ENCODE results near the gene STYK1. TPM values are rescaled to one million over a fixed set of nuclear protein-coding genes. Genes with fewer than 3 reads are reported as not detected.

Gene STYK1, protein sequence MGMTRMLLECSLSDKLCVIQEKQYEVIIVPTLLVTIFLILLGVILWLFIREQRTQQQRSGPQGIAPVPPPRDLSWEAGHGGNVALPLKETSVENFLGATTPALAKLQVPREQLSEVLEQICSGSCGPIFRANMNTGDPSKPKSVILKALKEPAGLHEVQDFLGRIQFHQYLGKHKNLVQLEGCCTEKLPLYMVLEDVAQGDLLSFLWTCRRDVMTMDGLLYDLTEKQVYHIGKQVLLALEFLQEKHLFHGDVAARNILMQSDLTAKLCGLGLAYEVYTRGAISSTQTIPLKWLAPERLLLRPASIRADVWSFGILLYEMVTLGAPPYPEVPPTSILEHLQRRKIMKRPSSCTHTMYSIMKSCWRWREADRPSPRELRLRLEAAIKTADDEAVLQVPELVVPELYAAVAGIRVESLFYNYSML
- polyA plus RNA-seq (2013, experiment 1 of 2) = 0.01 TPM
- 0.01 TPM for polyA plus RNA-seq (2013, experiment 2 of 2)

GRCh38 chr12:10673659-10674384, at the start of gene STYK1:
TSS of gene STYK1 (minus strand) at chr12:10674052. CDS start at chr12:10634618, 39,434 bp downstream.
- peak within 1 kb of the TSS; percentile 90 for H3K4me2 ChIP-seq (ENCODE audit: low read length, poor library complexity, severe bottlenecking)
- no peak within 1 kb of the TSS for H3K23ac ChIP-seq (ENCODE audit: low read length in 2 of 2)
- no peak within 1 kb of the TSS for H4K91ac ChIP-seq (ENCODE audit: low read length)
- no peak within 1 kb of the TSS for H3K14ac ChIP-seq (ENCODE audit: low read length in 2 of 2)
- no peak within 1 kb of the TSS for H3K27ac ChIP-seq (ENCODE audit: low read length, poor library complexity, severe bottlenecking)
- peak within 1 kb of the TSS; percentile 56 to 94 for H3K4me3 ChIP-seq (ENCODE audit: insufficient read depth in 1 of 2, low read depth in 1 of 2, low read length in 2 of 2)
- WGBS = 2% methylated on average over 27 of the region's 35 CpGs
- no peak within 1 kb of the TSS for H2AK5ac ChIP-seq (ENCODE audit: low read length, severe bottlenecking)
- peak within 1 kb of the TSS; percentile 70 for H3K9ac ChIP-seq (ENCODE audit: low read length)
- H2BK12ac ChIP-seq (ENCODE audit: low read length in 2 of 2) = no peak within 1 kb of the TSS
- peak within 1 kb of the TSS; percentile 64 for H2AFZ ChIP-seq (ENCODE audit: low read depth, low read length)
- H2BK5ac ChIP-seq (ENCODE audit: low read depth, low read length, poor library complexity, severe bottlenecking) = no peak within 1 kb of the TSS
- no peak within 1 kb of the TSS for H3K4ac ChIP-seq (ENCODE audit: low read depth in 1 of 2, low read length in 2 of 2)
- no peaks in the 10 kb centered on the region for H3K79me1 ChIP-seq (replicated peaks; ENCODE audit: low read length, poor library complexity, severe bottlenecking)
- H3K18ac ChIP-seq (ENCODE audit: low read depth in 1 of 2, low read length in 2 of 2) = no peak within 1 kb of the TSS
- no peak within 1 kb of the TSS for H2BK120ac ChIP-seq (ENCODE audit: low read depth, low read length)
- H4K8ac ChIP-seq (ENCODE audit: low read length) = no peak within 1 kb of the TSS
- no peaks in the 10 kb centered on the region for H3K36me3 ChIP-seq (ENCODE audit: control insufficient read depth in 1 of 2, insufficient read depth in 2 of 2, low read depth in 1 of 2, low read length in 2 of 2)
- no peak within 1 kb of the TSS for H2BK15ac ChIP-seq (ENCODE audit: low read depth, poor library complexity, severe bottlenecking)
- DNase-seq = peak; percentile 21
- peaks cover 2% of the 10 kb centered on the region for H3K4me1 ChIP-seq (ENCODE audit: control insufficient read depth, insufficient read depth, low read depth, low read length)
- H3K27me3 ChIP-seq (ENCODE audit: control insufficient read depth in 1 of 2, insufficient read depth in 1 of 2, low read length in 2 of 2) = peaks cover 0 to 5% of the 10 kb centered on the region in 2 experiments
- H3K9me3 ChIP-seq (ENCODE audit: control insufficient read depth, low read length) = no peaks in the 10 kb centered on the region

GRCh38 chr12:10722905-10723746, 49.3 kb upstream of the STYK1 start, which contains the start of gene YBX3:
TSS of gene YBX3 (minus strand) at chr12:10723323. CDS start at chr12:10723111, 212 bp downstream.
- H3K9ac ChIP-seq (ENCODE audit: low read length) = peak within 1 kb of the TSS; percentile 96
- H3K23ac ChIP-seq (ENCODE audit: low read length in 2 of 2) = peak within 1 kb of the TSS in 1 of 2 experiments; percentile 85
- peak within 1 kb of the TSS; percentile 74 for H2BK5ac ChIP-seq (ENCODE audit: low read depth, low read length, poor library complexity, severe bottlenecking)
- H3K9me3 ChIP-seq (ENCODE audit: control insufficient read depth, low read length) = no peaks in the 10 kb centered on the region
- H3K4me2 ChIP-seq (ENCODE audit: low read length, poor library complexity, severe bottlenecking) = peak within 1 kb of the TSS; percentile 61
- H3K4me3 ChIP-seq (ENCODE audit: insufficient read depth in 1 of 2, low read depth in 1 of 2, low read length in 2 of 2) = peak within 1 kb of the TSS; percentile 86 to 99
- no peaks in the 10 kb centered on the region for H3K27me3 ChIP-seq (ENCODE audit: control insufficient read depth in 1 of 2, insufficient read depth in 1 of 2, low read length in 2 of 2)
- no peaks in the 10 kb centered on the region for H3K36me3 ChIP-seq (ENCODE audit: control insufficient read depth in 1 of 2, insufficient read depth in 2 of 2, low read depth in 1 of 2, low read length in 2 of 2)
- H3K4ac ChIP-seq (ENCODE audit: low read depth in 1 of 2, low read length in 2 of 2) = peak within 1 kb of the TSS in 1 of 2 experiments; percentile 40
- peak within 1 kb of the TSS; percentile 21 for H2BK120ac ChIP-seq (ENCODE audit: low read depth, low read length)
- peak within 1 kb of the TSS; percentile 62 for H3K27ac ChIP-seq (ENCODE audit: low read length, poor library complexity, severe bottlenecking)
- peak within 1 kb of the TSS; percentile 15 for H2BK15ac ChIP-seq (ENCODE audit: low read depth, poor library complexity, severe bottlenecking)
- H2AK5ac ChIP-seq (ENCODE audit: low read length, severe bottlenecking) = no peak within 1 kb of the TSS
- DNase-seq = peak; percentile 86
- peak within 1 kb of the TSS; percentile 57 for H4K91ac ChIP-seq (ENCODE audit: low read length)
- H3K4me1 ChIP-seq (ENCODE audit: control insufficient read depth, insufficient read depth, low read depth, low read length) = no peaks in the 10 kb centered on the region
- H3K79me1 ChIP-seq (replicated peaks; ENCODE audit: low read length, poor library complexity, severe bottlenecking) = no peaks in the 10 kb centered on the region
- peak within 1 kb of the TSS; percentile 19 for H4K8ac ChIP-seq (ENCODE audit: low read length)
- peak within 1 kb of the TSS in 1 of 2 experiments; percentile 83 for H3K14ac ChIP-seq (ENCODE audit: low read length in 2 of 2)
- H3K18ac ChIP-seq (ENCODE audit: low read depth in 1 of 2, low read length in 2 of 2) = peak within 1 kb of the TSS; percentile 61 to 84
- H2AFZ ChIP-seq (ENCODE audit: low read depth, low read length) = no peak within 1 kb of the TSS
- peak within 1 kb of the TSS in 1 of 2 experiments; percentile 37 for H2BK12ac ChIP-seq (ENCODE audit: low read length in 2 of 2)
- under 1% methylated on average over 52 of the region's 95 CpGs for WGBS

DNA sequence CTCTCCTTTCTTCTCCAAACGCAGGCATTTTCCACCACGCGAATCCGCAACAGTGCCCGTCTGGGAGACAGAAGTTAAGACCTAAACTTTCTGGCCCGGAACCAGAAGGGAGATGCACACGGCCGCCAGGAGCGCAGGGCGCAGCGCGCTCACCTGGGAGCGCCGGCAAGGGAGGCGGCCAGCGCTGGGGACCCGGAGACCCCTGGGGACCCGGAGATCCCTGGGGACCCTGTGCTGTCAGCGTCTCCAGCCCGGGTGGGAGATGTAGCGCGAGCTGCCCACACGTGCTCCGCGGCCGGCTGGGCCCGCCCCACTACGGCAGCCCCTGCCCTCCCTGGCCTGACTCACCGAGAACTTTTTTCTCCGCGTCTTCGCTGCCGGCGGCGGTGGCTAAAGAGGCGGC, 48.7 kb upstream of the STYK1 start:
- Histone ChIP-seq H3K4me3 (ENCODE audit: insufficient read depth in 1 of 2, low read depth in 1 of 2, low read length in 2 of 2) (peak overlapping the region; percentile 86 to 99), H3K27me3 (ENCODE audit: control insufficient read depth in 1 of 2, insufficient read depth in 1 of 2, low read length in 2 of 2) (no peaks in the 10 kb centered on the region), H2AFZ (ENCODE audit: low read depth, low read length) (no peak overlapping the region), H3K9me3 (ENCODE audit: control insufficient read depth, low read length) (no peaks in the 10 kb centered on the region), H3K9ac (ENCODE audit: low read length) (peak overlapping the region; percentile 96), H2BK5ac (ENCODE audit: low read depth, low read length, poor library complexity, severe bottlenecking) (no peak overlapping the region), H2AK5ac (ENCODE audit: low read length, severe bottlenecking) (no peak overlapping the region), H3K23ac (ENCODE audit: low read length in 2 of 2) (peak overlapping the region in 1 of 2 experiments; percentile 46), H3K14ac (ENCODE audit: low read length in 2 of 2) (no peak overlapping the region), H3K4ac (ENCODE audit: low read depth in 1 of 2, low read length in 2 of 2) (peak overlapping the region in 1 of 2 experiments; percentile 40), H3K4me2 (ENCODE audit: low read length, poor library complexity, severe bottlenecking) (peak overlapping the region; percentile 61), H4K8ac (ENCODE audit: low read length) (no peak overlapping the region), H2BK15ac (ENCODE audit: low read depth, poor library complexity, severe bottlenecking) (peak overlapping the region; percentile 13), H3K18ac (ENCODE audit: low read depth in 1 of 2, low read length in 2 of 2) (peak overlapping the region in 1 of 2 experiments; percentile 61), H3K36me3 (ENCODE audit: control insufficient read depth in 1 of 2, insufficient read depth in 2 of 2, low read depth in 1 of 2, low read length in 2 of 2) (no peaks in the 10 kb centered on the region), H3K27ac (ENCODE audit: low read length, poor library complexity, severe bottlenecking) (peak overlapping the region; percentile 59), H3K79me1 (replicated peaks; ENCODE audit: low read length, poor library complexity, severe bottlenecking) (no peaks in the 10 kb centered on the region), H3K4me1 (ENCODE audit: control insufficient read depth, insufficient read depth, low read depth, low read length) (no peaks in the 10 kb centered on the region), H4K91ac (ENCODE audit: low read length) (no peak overlapping the region), H2BK120ac (ENCODE audit: low read depth, low read length) (peak overlapping the region; percentile 21), H2BK12ac (ENCODE audit: low read length in 2 of 2) (peak overlapping the region in 1 of 2 experiments; percentile 37)
- under 1% methylated on average over 26 of the region's 36 CpGs for WGBS
- peak; percentile 70 for DNase-seq

Data from mesenchymal stem cell (in vitro differentiated cells and primary cell).